NCI-H524 (cell line): ENCODE data around the gene NEUROD4.
A peak's percentile ranks its signal among the peaks of the same experiment; 100 is the strongest.

Experiments used
- DNase-seq, 2 experiments: peaks; one replicate each; lab custom pipeline; 2025; lab: John Stamatoyannopoulos, UW

NEUROD4 gene

GRCh38 chr12:55060470-55060869 lies 40.7 kb downstream of the NEUROD4 start:
- DNase-seq, result no peak

GRCh38 chr12:55061024-55061423 lies 41.2 kb downstream of the NEUROD4 start:
- peak in 1 of 2 experiments; percentile 58 for DNase-seq

- peak; percentile 65 to 86 for DNase-seq
Observed at GRCh38 chr12:55063291-55063690, 43.5 kb downstream of the NEUROD4 start.

- peak; percentile 28 to 47 for DNase-seq
Observed at GRCh38 chr12:55065535-55065934, 45.8 kb downstream of the NEUROD4 start.

- peak; percentile 79 to 91 for DNase-seq
Observed at GRCh38 chr12:55067701-55068100, 47.9 kb downstream of the NEUROD4 start.

GRCh38 chr12:55068416-55069010 lies 48.7 kb downstream of the NEUROD4 start:
- peak; percentile 93 to 97 for DNase-seq

- peak; percentile 68 to 82 for DNase-seq
Observed at GRCh38 chr12:55072083-55072482, 52.3 kb downstream of the NEUROD4 start.

GRCh38 chr12:55073043-55074022 lies 53.6 kb downstream of the NEUROD4 start:
- DNase-seq, result peak; percentile 63 to 79

- no peak for DNase-seq
Observed at GRCh38 chr12:55074806-55075205, 55.0 kb downstream of the NEUROD4 start.
